Breast epithelium (tissue), 3 donors: ENCODE data around the gene NEUROD4.

Experiments used
- POLR2A ChIP-seq: fragments of 450-650 bp; IDR thresholded peaks from one replicate; pipeline ENCODE4 v1.6.1; 2016; ENCODE audit warnings: antibody characterized with exemption, mild to moderate bottlenecking, moderate library complexity
- POLR2AphosphoS5 ChIP-seq, 3 donors: sonication (generic); formaldehyde crosslinking; IDR thresholded peaks; one replicate each; pipeline ENCODE4 v1.6.1; 2017; ENCODE audit warnings: antibody characterized with exemption in 3 of 3
- TF ChIP-seq, protein P1 (sequence below), 3 donors: fragments of 450-650 bp; IDR thresholded peaks; one replicate each; pipeline ENCODE4 v1.5.1; 2016 to 2017; ENCODE audit warnings: antibody characterized with exemption in 3 of 3, mild to moderate bottlenecking in 3 of 3, moderate library complexity in 3 of 3

DNA sequence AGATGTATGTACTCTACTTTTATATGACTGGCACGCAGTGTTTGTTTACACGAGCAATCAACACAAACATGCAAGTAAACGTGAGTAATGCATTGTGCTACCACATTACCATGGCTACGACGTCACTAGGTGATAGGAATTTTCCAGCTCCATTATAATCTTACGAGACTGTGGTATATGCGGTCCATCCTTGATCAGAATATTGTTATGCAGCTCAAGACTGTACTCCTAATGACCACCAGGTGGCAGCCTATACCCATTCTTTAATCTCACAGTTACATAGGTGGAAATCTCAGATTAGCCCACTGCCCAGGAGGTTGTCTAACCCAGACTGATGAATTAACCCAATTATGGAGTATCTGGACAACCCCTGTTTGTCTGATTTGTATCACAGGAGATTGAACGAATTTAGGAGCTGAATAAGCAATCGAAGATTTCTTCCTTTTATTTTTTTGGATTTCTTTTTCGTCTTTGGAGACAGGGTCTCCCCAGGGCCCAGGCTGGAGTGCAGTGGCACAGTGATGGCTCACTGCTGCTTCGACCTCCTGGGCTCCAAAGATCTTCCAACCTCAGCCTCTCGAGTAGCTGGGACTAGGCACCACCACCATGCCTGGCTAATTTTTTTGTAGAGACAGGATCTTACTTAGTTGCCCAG lies 26.5 kb upstream of the NEUROD4 start:
- TF ChIP-seq, protein P1, sequence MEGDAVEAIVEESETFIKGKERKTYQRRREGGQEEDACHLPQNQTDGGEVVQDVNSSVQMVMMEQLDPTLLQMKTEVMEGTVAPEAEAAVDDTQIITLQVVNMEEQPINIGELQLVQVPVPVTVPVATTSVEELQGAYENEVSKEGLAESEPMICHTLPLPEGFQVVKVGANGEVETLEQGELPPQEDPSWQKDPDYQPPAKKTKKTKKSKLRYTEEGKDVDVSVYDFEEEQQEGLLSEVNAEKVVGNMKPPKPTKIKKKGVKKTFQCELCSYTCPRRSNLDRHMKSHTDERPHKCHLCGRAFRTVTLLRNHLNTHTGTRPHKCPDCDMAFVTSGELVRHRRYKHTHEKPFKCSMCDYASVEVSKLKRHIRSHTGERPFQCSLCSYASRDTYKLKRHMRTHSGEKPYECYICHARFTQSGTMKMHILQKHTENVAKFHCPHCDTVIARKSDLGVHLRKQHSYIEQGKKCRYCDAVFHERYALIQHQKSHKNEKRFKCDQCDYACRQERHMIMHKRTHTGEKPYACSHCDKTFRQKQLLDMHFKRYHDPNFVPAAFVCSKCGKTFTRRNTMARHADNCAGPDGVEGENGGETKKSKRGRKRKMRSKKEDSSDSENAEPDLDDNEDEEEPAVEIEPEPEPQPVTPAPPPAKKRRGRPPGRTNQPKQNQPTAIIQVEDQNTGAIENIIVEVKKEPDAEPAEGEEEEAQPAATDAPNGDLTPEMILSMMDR (IDR thresholded peaks at IDR 0.05), result peak; percentile 70 to 83 (median 76)
- TF ChIP-seq POLR2AphosphoS5 (IDR thresholded peaks at IDR 0.05) (no peak), POLR2A (no peak)
